SIG-M5 treated with dmso at 0.1 percent for 504 hours (cell line): ENCODE results near the gene MUC22.
"Not testable (repeated sequence)": the region's sequence is repeated elsewhere in the genome, so short reads cannot be mapped to it uniquely, and the experiment has no call there.

Experiments used
- DNase-seq: peaks from one replicate; lab custom pipeline; 2025; ENCODE audit not compliant: unreplicated experiment; lab: John Stamatoyannopoulos, UW

Gene MUC22

DNA sequence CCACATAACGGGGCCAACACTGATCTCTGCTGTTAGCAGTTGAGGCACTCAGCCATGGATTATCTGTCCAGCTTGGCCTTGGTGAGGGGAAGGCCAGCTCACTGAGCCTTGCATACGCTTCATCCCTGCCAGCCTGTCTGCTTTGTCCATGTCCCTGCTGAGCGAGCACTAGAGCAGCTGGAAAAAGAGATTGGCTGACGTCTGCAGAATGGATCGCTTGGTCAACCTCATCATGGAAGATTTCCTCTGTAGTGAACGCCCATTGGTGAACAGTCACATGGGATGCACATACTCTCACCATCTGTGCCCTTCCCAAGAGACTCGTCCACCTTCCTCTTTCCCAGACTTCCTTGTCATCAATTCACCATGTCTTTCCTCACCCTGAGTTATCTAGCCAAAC is 26.9 kb downstream of the MUC22 start:
- DNase-seq, result no peak

DNA sequence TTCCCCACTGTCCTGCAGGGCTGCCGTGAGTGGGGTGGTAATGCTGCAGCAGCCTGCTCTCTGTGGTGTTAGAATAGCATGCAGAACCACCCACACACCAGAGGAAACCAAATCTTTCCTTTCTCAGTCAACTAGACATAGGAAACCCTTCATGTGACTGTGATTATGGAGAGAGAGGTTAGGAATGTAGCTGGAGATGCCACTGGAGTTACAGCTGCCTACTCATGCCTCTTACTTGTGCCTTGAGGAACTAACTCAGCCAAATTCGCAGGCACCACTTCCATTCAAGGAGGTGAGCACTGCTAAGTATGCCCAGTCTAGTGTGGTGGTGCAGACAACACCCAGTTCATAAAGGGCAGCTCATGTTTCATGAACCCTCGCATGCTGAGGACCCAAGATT is 27.4 kb downstream of the MUC22 start:
- DNase-seq, result no peak

DNA sequence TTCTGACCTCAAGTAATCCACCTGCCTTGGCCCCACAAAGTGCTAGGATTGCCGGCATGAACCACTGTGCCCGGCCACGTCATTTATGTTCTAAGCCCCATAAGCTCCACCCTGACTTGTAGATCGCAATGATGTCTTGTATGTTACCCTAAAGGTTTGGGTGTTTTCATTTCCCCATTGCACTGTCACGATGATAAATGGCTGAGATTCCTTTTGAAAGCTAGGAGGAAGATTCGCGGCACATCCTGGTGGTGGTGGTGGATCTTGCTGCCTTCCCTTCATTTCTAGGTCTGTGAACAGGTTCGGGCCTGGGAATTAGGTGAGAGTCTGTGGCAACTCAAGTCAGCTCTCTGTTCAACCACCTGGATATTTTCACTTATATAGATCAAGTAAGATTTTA is 28.3 kb downstream of the MUC22 start:
- no peak for DNase-seq

- DNase-seq, result no peak
Measured at GRCh38 chr6:31040801-31041200, 30.5 kb downstream of the MUC22 start.

GRCh38 chr6:31041372-31041974 is 31.2 kb downstream of the MUC22 start:
- DNase-seq, result no peak

- peak; percentile 55 for DNase-seq
Measured at GRCh38 chr6:31042806-31043205, 32.5 kb downstream of the MUC22 start.

DNA sequence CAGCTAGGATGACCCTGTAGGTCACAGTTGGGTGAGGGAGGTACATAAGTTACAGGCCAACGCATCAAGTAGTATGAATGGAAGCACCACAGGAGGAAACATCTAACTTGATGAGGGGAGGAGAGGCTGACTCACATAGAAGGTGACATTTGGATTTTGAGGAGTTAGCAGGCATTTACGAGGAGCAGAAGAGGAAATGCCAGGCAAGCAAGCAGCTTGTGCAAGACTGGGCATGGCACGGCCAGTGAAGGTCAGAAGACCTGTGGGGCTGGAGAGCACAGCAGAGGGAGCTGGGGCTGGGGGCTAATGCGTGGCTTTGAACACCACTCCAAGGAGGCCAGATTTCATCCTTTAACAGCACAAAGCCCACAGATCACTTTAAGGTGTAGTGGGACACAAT is 37.8 kb downstream of the MUC22 start:
- no peak for DNase-seq

DNA sequence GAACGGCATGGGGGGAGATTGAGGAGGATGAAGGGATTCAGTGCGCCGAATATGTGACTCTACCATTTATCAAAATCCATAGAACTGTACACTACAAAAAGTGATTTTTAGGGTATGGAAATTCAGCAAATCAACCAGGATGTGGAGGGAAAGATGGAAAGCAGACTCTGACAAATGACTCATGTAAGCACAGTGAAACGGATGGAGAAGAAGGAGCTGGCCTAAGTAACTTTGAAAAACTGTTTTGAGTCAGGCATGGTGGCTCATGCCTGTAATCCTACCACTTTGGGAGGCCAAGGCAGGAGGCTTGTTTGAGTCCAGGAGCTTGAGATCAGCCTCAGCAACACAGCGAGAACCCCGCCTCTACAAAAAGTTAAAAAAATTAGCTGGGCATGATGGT is 39.2 kb downstream of the MUC22 start:
- no peak for DNase-seq

DNA sequence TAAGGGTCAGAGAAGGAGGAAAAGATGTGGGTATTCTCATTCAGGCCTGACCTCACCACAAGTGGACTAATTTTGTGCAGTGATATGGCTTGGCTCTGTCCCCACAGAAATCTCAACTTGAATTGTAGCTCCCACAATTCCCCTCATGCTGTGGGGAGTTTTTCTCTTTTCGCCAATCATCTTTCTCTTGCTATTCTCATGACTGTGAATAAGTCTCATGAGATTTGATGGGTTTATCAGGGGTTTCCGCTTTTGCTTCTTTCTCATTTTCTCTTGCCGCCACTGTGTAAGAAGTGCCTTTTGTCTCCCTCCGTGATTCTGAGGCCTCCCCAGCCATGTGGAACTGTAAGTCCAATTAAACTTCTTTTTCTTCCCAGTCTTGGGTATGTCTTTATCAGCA is 42.9 kb downstream of the MUC22 start:
- not testable (repeated sequence) for DNase-seq

GRCh38 chr6:31053873-31054272 is 43.6 kb downstream of the MUC22 start:
- DNase-seq, result no peak

DNA sequence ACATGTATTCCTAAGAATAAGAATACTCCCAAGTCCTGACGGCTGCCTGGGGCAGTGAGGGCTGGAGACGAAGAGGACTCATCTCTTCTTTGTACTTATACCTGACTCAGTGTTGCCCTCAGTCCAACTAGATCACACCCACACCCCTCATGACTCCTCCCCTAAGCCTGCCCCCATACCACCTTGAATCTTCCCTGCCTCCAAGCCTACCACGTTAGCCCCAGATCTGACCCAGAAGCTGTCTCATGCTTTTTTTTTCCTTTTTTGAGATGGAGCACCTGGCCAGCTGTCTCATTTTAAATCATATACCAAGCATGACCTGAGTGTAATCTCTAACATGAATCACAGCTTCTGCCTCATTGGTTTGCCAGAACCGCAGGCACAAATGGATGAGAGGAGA is 45.2 kb downstream of the MUC22 start:
- no peak for DNase-seq

GRCh38 chr6:31057426-31058003 is 47.2 kb downstream of the MUC22 start:
- DNase-seq, result no peak

- DNase-seq, result no peak
Measured at GRCh38 chr6:31058128-31058894, 48.0 kb downstream of the MUC22 start.

DNA sequence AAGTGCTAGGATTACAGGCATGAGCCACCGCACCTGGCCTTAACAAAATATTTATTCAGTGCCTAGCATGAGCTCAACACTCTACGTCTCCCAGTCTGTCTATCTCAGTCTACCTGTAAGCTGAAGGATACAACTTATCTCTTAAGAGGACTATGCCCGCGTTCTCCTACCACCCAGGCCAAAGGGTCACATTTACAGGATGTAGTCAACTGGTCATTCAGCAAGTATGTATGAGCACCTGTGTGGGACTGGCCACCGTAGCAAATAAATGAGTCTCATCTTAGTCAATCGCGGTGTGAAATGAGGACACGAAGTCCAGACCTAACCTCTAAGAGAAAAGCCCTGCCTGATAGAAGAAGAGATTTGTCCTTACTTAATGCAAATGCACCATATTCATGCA is 49.9 kb downstream of the MUC22 start:
- no peak for DNase-seq

GRCh38 chr6:31063906-31064435 is 53.7 kb downstream of the MUC22 start:
- no peak for DNase-seq

DNA sequence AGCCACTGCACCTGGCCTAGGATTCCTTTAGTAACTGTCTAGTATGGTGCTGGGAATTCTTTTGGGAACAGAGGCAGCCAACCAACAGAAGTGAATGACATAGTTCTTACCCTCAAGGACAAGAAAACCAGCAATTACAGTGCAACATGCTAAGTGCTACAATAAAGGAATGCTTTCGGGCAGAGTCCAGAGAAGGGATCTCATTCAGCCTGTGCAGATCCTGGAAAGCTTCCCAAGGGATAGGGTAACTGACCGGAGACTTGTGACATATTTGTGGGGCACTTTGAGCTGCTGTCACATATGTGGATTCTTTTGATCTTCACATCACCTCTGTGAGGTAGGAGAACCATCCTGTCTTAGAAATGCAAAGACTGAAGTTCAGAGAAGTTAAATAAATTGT is 55.3 kb downstream of the MUC22 start:
- no peak for DNase-seq

DNA sequence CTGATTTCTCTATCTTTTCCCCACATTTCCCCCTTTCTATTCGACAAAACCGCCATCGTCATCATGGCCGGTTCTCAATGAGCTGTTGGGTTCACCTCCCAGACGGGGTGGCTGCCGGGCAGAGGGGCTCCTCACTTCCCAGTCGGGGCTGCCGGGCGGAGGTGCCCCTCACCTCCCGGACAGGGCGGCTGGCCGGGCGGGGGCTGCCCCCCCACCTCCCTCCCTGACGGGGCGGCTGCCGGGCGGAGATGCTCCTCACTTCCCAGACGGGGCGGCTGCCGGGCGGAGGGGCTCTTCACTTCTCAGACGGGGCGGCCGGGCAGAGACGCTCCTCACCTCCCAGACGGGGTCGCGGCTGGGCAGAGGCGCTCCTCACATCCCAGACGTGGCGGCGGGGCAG is 56.8 kb downstream of the MUC22 start:
- not testable (repeated sequence) for DNase-seq

GRCh38 chr6:31067891-31068668 is 57.8 kb downstream of the MUC22 start:
- not testable (repeated sequence) for DNase-seq

- DNase-seq, result peak; percentile 50
Measured at GRCh38 chr6:31068669-31069340, 58.5 kb downstream of the MUC22 start.

DNA sequence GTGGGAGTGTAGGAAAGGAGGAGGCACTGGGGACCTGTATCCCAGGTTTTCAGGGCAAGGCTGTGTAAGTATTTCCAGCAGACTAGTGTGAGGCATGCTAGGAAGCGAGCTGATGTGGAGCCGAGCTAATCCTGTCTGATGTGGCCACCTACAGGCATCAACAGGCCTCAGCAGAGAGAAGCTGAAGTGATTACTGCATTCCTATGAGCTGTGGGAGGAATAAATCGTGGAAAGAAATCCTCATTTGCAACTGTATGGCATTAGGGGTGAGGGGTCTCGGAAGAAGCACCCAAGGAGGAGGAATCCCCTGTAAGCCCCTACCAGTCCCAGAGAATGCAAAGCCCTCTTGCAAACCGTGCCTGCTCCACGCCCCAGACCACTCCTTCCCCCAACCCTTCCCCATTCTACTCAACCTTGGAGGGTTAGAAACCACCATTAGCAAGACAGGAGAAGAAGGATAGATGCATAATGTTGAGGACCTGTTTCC is 60.5 kb downstream of the MUC22 start:
- peak; percentile 38 for DNase-seq

- no peak for DNase-seq
Measured at GRCh38 chr6:31074401-31074800, 64.1 kb downstream of the MUC22 start.
